PFSK-1 (cell line): ENCODE results near the gene KLF13.

ENCODE experiments used
- FOXP2 ChIP-seq: optimal IDR thresholded peaks from 2 replicates; pipeline ENCODE3; 2011; ENCODE audit warnings: borderline replicate concordance, control low read depth, inconsistent platforms; ENCODE audit not compliant: insufficient read depth; ENCODE audit errors: extremely low read length, extremely low read depth
- POLR2AphosphoS5 ChIP-seq: IDR thresholded peaks from 2 replicates; pipeline ENCODE4 v1.6.1; 2012; ENCODE audit warnings: low read depth, mild to moderate bottlenecking, control low read depth, low read length, moderate library complexity
- REST ChIP-seq, 2 experiments: IDR thresholded peaks; 2 replicates each; pipeline versions ENCODE4 v1.6.1 to v1.8.0; 2011 to 2012; ENCODE audit warnings: low read depth in 2 of 2, low read length in 2 of 2, control low read depth in 1 of 2, inconsistent platforms in 1 of 2, mild to moderate bottlenecking in 1 of 2, moderate library complexity in 1 of 2; ENCODE audit not compliant: insufficient read depth in 1 of 2
- SIN3A ChIP-seq: IDR thresholded peaks from 2 replicates; pipeline ENCODE4 v1.6.1; 2012; ENCODE audit warnings: mild to moderate bottlenecking, low read length, moderate library complexity, borderline replicate concordance; ENCODE audit not compliant: insufficient read depth
- TAF1 ChIP-seq: IDR thresholded peaks from 2 replicates; pipeline ENCODE4 v1.6.1; 2012; ENCODE audit warnings: low read length, control low read depth, borderline replicate concordance; ENCODE audit not compliant: insufficient read depth

KLF13 gene

GRCh38 chr15:31306426-31307269 is 20.0 kb upstream of the KLF13 start:
- TF ChIP-seq POLR2AphosphoS5: no peak
- TF ChIP-seq TAF1: no peak
- no peak for TF ChIP-seq SIN3A
- TF ChIP-seq REST (IDR thresholded peaks at IDR 0.05; ENCODE audit: insufficient read depth in 1 of 2, low read depth in 2 of 2, low read length in 2 of 2): no peak
- no peak for TF ChIP-seq FOXP2

- TF ChIP-seq FOXP2 (no peak), REST (IDR thresholded peaks at IDR 0.05; ENCODE audit: insufficient read depth in 1 of 2, low read depth in 2 of 2, low read length in 2 of 2) (no peak), SIN3A (no peak), POLR2AphosphoS5 (no peak), TAF1 (no peak)
Observed at GRCh38 chr15:31307270-31308184, 19.1 kb upstream of the KLF13 start.

GRCh38 chr15:31308185-31308639 is 18.4 kb upstream of the KLF13 start:
- TF ChIP-seq REST (IDR thresholded peaks at IDR 0.05; ENCODE audit: insufficient read depth in 1 of 2, low read depth in 2 of 2, low read length in 2 of 2) (no peak), SIN3A (no peak)

- no peak for TF ChIP-seq POLR2AphosphoS5
- TF ChIP-seq SIN3A: no peak
- TF ChIP-seq TAF1: no peak
- no peak for TF ChIP-seq FOXP2
- TF ChIP-seq REST (IDR thresholded peaks at IDR 0.05; ENCODE audit: insufficient read depth in 1 of 2, low read depth in 2 of 2, low read length in 2 of 2): no peak
Observed at GRCh38 chr15:31309893-31310606, 16.6 kb upstream of the KLF13 start.
